SK-N-SH (cell line): ENCODE data around the gene P2RX3.

Source experiments
- NFIC ChIP-seq: IDR thresholded peaks from 2 replicates; pipeline ENCODE4 v1.4.0; 2012; ENCODE audit warnings: borderline replicate concordance
- POLR2AphosphoS5 ChIP-seq: IDR thresholded peaks from 2 replicates; pipeline ENCODE4 v1.6.1; 2012; ENCODE audit warnings: low read depth, low read length
- RFX5 ChIP-seq: IDR thresholded peaks from 2 replicates; pipeline ENCODE4 v1.6.1; 2012; ENCODE audit warnings: mild to moderate bottlenecking, improper control_type of control experiment, low read length
- TF ChIP-seq, protein P1 (sequence below): fragments of 150-350 bp; IDR thresholded peaks from 2 replicates; pipeline ENCODE4 v1.6.1; 2017; ENCODE audit warnings: antibody characterized with exemption, low read length, low read depth, borderline replicate concordance
- TF ChIP-seq, protein P2 (sequence below): fragments of 200-600 bp; sonication (generic); IDR thresholded peaks from 2 replicates; pipeline ENCODE4 v1.6.1; 2017; ENCODE audit warnings: antibody characterized with exemption, mild to moderate bottlenecking, moderate library complexity
- TF ChIP-seq, protein P3 (sequence below): IDR thresholded peaks from 2 replicates; pipeline ENCODE4; 2012

DNA sequence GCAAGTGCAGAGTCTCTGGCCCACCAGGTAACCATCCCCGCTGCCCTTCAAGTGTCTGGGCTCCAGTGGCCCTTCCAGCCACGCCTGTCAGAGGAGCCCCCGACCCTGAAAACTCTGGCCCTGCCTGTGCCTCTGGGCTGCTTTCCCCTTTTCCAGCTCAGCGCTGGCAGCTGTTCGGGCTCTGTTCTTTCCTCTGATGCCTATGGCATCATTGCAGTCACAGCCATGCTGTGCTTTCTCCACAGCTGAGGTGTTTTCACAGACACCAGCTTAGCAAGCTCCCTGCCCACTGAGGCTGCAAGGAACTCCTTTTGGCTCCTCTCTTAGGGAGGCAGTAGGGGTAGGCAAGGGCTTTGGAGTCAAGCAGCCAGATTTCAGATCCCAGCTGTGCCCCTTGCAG is 21.2 kb downstream of the P2RX3 start:
- TF ChIP-seq, protein P1, sequence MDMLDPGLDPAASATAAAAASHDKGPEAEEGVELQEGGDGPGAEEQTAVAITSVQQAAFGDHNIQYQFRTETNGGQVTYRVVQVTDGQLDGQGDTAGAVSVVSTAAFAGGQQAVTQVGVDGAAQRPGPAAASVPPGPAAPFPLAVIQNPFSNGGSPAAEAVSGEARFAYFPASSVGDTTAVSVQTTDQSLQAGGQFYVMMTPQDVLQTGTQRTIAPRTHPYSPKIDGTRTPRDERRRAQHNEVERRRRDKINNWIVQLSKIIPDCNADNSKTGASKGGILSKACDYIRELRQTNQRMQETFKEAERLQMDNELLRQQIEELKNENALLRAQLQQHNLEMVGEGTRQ: no peak
- TF ChIP-seq, protein P2, sequence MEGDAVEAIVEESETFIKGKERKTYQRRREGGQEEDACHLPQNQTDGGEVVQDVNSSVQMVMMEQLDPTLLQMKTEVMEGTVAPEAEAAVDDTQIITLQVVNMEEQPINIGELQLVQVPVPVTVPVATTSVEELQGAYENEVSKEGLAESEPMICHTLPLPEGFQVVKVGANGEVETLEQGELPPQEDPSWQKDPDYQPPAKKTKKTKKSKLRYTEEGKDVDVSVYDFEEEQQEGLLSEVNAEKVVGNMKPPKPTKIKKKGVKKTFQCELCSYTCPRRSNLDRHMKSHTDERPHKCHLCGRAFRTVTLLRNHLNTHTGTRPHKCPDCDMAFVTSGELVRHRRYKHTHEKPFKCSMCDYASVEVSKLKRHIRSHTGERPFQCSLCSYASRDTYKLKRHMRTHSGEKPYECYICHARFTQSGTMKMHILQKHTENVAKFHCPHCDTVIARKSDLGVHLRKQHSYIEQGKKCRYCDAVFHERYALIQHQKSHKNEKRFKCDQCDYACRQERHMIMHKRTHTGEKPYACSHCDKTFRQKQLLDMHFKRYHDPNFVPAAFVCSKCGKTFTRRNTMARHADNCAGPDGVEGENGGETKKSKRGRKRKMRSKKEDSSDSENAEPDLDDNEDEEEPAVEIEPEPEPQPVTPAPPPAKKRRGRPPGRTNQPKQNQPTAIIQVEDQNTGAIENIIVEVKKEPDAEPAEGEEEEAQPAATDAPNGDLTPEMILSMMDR: no peak
- TF ChIP-seq RFX5: no peak
- TF ChIP-seq, protein P3, sequence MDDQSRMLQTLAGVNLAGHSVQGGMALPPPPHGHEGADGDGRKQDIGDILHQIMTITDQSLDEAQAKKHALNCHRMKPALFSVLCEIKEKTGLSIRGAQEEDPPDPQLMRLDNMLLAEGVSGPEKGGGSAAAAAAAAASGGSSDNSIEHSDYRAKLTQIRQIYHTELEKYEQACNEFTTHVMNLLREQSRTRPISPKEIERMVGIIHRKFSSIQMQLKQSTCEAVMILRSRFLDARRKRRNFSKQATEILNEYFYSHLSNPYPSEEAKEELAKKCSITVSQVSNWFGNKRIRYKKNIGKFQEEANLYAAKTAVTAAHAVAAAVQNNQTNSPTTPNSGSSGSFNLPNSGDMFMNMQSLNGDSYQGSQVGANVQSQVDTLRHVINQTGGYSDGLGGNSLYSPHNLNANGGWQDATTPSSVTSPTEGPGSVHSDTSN: no peak
- TF ChIP-seq NFIC: no peak
- TF ChIP-seq POLR2AphosphoS5: no peak
